Measurements from ENCODE around the gene RASGRF1. TPM values are rescaled to one million over a fixed set of nuclear protein-coding genes. Genes with fewer than 3 reads are reported as not detected.

The RASGRF1 gene
- total and polyA plus RNA-seq, 5 donors, result 0.05 to 0.12 TPM; not detected in 3

DNA sequence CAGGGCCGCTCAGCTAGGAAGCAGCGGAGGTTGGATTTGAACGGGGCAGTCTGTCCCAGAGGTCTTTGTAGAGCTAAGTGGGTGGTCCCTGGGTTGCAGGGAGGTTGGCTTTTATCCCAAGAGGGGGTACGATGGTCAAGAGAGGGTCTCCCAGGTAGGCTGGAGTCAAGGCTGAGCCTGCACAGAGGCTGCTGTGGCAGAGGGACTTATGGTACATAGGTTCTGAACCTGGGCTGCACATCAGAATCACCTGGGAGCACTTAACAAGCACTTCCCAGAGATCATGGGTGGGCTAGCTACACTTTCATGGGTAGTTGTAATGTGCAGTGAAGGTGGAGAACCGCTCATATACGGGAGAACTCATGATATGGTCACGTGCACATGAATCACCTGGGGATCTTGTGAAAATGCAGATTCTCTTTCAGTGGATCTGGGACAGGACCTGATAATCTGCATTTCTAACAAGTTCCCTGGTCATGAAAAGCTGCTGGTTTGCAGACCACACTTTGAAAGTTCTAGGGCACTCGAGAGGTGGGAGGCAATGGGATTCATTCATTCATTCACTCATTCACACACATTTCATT, 2.9 kb upstream of the RASGRF1 start:
- no peaks in the 10 kb centered on the region for H3K27me3 ChIP-seq (ENCODE audit: control insufficient read depth, insufficient read depth)
- ATAC-seq, result no peak
- no peak for DNase-seq
- H3K27ac ChIP-seq (ENCODE audit: low read length), result no peak overlapping the region
- H3K9me3 ChIP-seq (ENCODE audit: control insufficient read depth, low read length), result no peaks in the 10 kb centered on the region
- no peaks in the 10 kb centered on the region for H3K4me1 ChIP-seq (ENCODE audit: control insufficient read depth, insufficient read depth, low read length)
- H3K4me3 ChIP-seq (ENCODE audit: low read length), result no peak overlapping the region
- intact Hi-C loops (cut with DNase I), result no loop called here
- WGBS, result 60% methylated on average over 8 of the region's 8 CpGs

GRCh38 chr15:79092382-79092781, 1.8 kb upstream of the RASGRF1 start:
- ATAC-seq (no peak), DNase-seq (no peak)
- no peaks in the 10 kb centered on the region for H3K4me1 ChIP-seq (ENCODE audit: control insufficient read depth, insufficient read depth, low read length)
- no peak overlapping the region for H3K27ac ChIP-seq (ENCODE audit: low read length)
- intact Hi-C loops (cut with DNase I), result no loop called here
- H3K9me3 ChIP-seq (ENCODE audit: control insufficient read depth, low read length), result no peaks in the 10 kb centered on the region
- H3K4me3 ChIP-seq (ENCODE audit: low read length), result no peak overlapping the region
- peaks cover 1% of the 10 kb centered on the region for H3K27me3 ChIP-seq (ENCODE audit: control insufficient read depth, insufficient read depth)
- 69% methylated on average over 2 of the region's 2 CpGs for WGBS

- peak overlapping the region; percentile 30 for H3K4me3 ChIP-seq (ENCODE audit: low read length)
- no peaks in the 10 kb centered on the region for H3K9me3 ChIP-seq (ENCODE audit: control insufficient read depth, low read length)
- WGBS, result 1% methylated on average over 53 of the region's 53 CpGs
- ATAC-seq (no peak), DNase-seq (no peak)
- intact Hi-C loops (cut with DNase I), result no loop called here
- H3K4me1 ChIP-seq (ENCODE audit: control insufficient read depth, insufficient read depth, low read length), result no peaks in the 10 kb centered on the region
- H3K27ac ChIP-seq (ENCODE audit: low read length), result no peak overlapping the region
- peaks cover 2% of the 10 kb centered on the region for H3K27me3 ChIP-seq (ENCODE audit: control insufficient read depth, insufficient read depth)
Observed at GRCh38 chr15:79091204-79091867, 756 bp upstream of the RASGRF1 start.

DNA sequence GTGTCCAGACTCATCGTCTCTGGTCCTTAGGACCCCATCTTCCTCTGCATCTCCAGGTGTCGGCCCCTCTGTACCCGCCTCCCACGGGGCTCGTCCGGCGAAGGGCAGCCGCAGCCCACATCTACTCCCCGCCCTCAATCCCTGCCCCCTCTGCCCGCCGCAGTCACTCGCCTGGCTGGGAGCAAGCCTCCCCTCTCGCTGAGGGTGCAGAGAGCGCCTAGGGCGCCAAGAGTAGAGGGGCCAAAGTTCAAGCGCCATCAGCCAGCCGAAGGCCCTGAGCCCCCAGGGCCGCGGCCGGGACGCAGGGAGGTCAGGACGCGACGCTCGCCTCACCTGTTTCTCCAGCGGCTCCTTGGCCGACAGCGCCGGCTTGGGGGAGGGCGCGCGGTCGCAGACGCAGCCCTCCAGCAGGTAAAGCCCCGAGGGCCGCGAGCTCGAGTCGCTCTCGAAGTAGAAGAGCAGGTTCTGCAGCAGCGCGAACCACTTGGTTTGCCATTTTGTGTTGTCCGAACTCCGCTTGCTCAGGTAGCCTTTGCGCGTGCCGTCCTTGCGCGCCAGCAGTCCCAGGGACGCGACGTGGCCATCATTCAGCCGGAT, 592 bp downstream of the RASGRF1 start:
- 1% methylated on average over 53 of the region's 53 CpGs for WGBS
- Histone ChIP-seq H3K27ac (ENCODE audit: low read length) (no peak overlapping the region), H3K27me3 (ENCODE audit: control insufficient read depth, insufficient read depth) (peaks cover 2% of the 10 kb centered on the region)

GRCh38 chr15:79089331-79089889, 1.2 kb downstream of the RASGRF1 start:
- no peak overlapping the region for H3K27ac ChIP-seq (ENCODE audit: low read length)
- H3K4me3 ChIP-seq (ENCODE audit: low read length), result no peak overlapping the region
- intact Hi-C loops (cut with DNase I), result no loop called here
- H3K27me3 ChIP-seq (ENCODE audit: control insufficient read depth, insufficient read depth), result peaks cover 2% of the 10 kb centered on the region
- H3K9me3 ChIP-seq (ENCODE audit: control insufficient read depth, low read length), result no peaks in the 10 kb centered on the region
- WGBS, result 2% methylated on average over 46 of the region's 47 CpGs
- H3K4me1 ChIP-seq (ENCODE audit: control insufficient read depth, insufficient read depth, low read length), result no peaks in the 10 kb centered on the region
- DNase-seq (peak in 1 of 3 donors; percentile 28), ATAC-seq (no peak)

More for the DNA sequence above, 592 bp downstream of the RASGRF1 start:
- no peak for ATAC-seq
- intact Hi-C loops (cut with DNase I), result no loop called here
- peak in 1 of 3 donors; percentile 16 for DNase-seq
- peak overlapping the region; percentile 22 for H3K4me3 ChIP-seq (ENCODE audit: low read length)
- no peaks in the 10 kb centered on the region for H3K9me3 ChIP-seq (ENCODE audit: control insufficient read depth, low read length)
- H3K4me1 ChIP-seq (ENCODE audit: control insufficient read depth, insufficient read depth, low read length), result no peaks in the 10 kb centered on the region

DNA sequence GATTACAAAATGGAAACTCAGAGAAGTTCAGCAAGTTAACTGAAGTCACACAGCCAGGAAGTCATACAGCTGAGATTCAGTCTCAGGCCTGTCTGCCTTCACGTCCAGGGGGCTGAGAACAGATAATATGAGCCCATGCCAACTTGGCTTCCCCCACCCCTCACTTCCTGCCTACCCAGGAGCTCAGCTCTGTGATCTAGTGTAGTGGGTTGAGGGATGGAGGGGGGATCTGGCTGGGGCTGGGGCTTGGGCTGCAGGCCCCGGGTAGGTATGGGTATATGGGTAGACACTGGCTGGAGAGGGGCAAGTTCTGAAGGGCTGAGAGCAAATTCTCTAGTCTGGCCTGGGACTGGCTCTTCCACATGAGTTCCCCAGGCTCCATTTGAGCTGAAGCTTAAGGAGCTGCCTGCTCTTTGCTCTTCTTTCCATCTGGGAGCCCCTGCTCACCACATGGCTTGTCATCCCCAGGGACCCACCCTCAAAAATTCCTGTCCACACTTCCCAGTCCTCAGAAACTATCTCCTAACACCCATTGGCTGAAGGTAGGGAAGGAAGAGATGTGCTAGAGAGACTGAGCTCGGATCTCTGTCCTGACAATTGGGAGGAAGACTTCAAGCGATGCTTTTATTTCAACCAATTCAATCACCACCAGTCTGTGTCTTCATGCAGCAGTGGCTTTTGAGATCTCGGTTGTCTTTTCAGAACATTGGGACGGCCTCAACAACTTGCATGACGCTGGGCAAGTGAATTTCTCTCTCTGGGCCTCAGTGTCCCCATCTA, 2.0 kb downstream of the RASGRF1 start:
- ATAC-seq, result no peak
- 50% methylated on average over 7 of the region's 7 CpGs for WGBS
- no peak for DNase-seq
- H3K4me3 ChIP-seq (ENCODE audit: low read length), result no peak overlapping the region
- H3K4me1 ChIP-seq (ENCODE audit: control insufficient read depth, insufficient read depth, low read length), result no peaks in the 10 kb centered on the region
- no peak overlapping the region for H3K27ac ChIP-seq (ENCODE audit: low read length)
- intact Hi-C loops (cut with DNase I), result no loop called here
- H3K27me3 ChIP-seq (ENCODE audit: control insufficient read depth, insufficient read depth), result peaks cover 2% of the 10 kb centered on the region
- H3K9me3 ChIP-seq (ENCODE audit: control insufficient read depth, low read length), result no peaks in the 10 kb centered on the region

- H3K4me3 ChIP-seq (ENCODE audit: low read length), result no peak overlapping the region
- 65% methylated on average over 4 of the region's 4 CpGs for WGBS
- no peak for ATAC-seq
- no peaks in the 10 kb centered on the region for H3K4me1 ChIP-seq (ENCODE audit: control insufficient read depth, insufficient read depth, low read length)
- intact Hi-C loops (cut with DNase I), result no loop called here
- H3K27me3 ChIP-seq (ENCODE audit: control insufficient read depth, insufficient read depth), result peaks cover 2% of the 10 kb centered on the region
- DNase-seq, result no peak
- H3K9me3 ChIP-seq (ENCODE audit: control insufficient read depth, low read length), result no peaks in the 10 kb centered on the region
- H3K27ac ChIP-seq (ENCODE audit: low read length), result no peak overlapping the region
Observed at GRCh38 chr15:79086814-79087213, 3.8 kb downstream of the RASGRF1 start.

DNA sequence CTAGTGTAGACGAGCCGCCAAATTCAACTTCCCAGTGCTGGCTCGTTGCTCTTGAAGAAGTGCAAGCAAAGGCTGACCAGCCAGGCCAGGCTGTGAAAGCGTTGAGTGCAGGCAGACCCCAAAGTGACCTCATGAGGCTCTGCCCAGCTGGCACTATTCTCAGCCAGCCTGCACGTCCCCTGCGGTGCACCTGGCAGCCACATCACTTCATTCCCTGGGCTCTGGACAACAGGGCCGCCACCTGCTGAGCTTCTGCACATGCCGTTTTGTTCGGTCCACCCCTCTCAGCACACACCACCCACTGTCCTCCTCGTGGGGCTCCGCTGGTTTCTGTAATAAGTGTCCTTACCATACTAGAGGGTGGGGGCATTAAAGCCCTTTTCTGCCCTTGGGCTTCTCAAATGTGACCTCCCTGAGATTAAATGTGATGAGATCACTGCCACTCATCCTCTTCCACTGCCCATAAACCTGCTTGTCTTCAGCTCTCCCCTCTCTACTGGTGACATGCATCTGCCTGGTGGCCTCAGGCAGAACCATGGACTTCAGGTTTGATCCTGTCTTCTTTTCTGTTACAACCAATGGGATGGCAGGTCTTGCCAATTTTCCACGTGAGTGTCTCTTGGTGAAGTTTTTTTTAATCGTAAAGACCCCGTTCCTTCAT, 6.1 kb downstream of the RASGRF1 start:
- intact Hi-C loops (cut with DNase I), result no loop called here
- 62% methylated on average over 14 of the region's 14 CpGs for WGBS
- DNase-seq, result no peak
- Histone ChIP-seq H3K4me3 (ENCODE audit: low read length) (no peak overlapping the region), H3K27me3 (ENCODE audit: control insufficient read depth, insufficient read depth) (peaks cover 2% of the 10 kb centered on the region), H3K4me1 (ENCODE audit: control insufficient read depth, insufficient read depth, low read length) (no peaks in the 10 kb centered on the region), H3K27ac (ENCODE audit: low read length) (no peak overlapping the region), H3K9me3 (ENCODE audit: control insufficient read depth, low read length) (no peaks in the 10 kb centered on the region)
- no peak for ATAC-seq

DNA sequence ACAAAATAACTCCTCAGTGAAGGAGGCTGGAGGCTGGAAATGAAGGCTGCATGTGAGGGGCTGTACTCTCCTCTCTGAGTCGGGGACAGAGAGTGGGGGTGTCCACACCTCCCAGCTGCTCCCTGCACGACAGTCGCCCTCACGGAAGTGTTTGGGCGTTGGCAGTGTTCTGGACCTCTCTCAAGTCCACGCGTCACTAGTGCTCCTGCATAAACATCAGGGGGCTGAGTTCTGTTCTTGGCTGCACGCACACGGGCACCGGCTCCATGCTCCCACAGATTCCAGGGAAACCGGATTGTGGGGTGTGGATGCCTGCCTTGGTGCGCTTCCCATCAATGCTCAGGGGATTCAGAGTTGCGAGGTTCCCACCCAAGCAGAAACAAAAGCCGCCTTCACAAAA, 7.4 kb downstream of the RASGRF1 start:
- ATAC-seq, result no peak
- no peak overlapping the region for H3K27ac ChIP-seq (ENCODE audit: low read length)
- 65% methylated on average over 14 of the region's 14 CpGs for WGBS
- DNase-seq, result peak in 2 of 3 donors; percentile 38 to 72
- H3K4me1 ChIP-seq (ENCODE audit: control insufficient read depth, insufficient read depth, low read length), result no peaks in the 10 kb centered on the region
- no peaks in the 10 kb centered on the region for H3K9me3 ChIP-seq (ENCODE audit: control insufficient read depth, low read length)
- H3K27me3 ChIP-seq (ENCODE audit: control insufficient read depth, insufficient read depth), result peaks cover 2% of the 10 kb centered on the region
- intact Hi-C loops (cut with DNase I), result no loop called here
- H3K4me3 ChIP-seq (ENCODE audit: low read length), result no peak overlapping the region

DNA sequence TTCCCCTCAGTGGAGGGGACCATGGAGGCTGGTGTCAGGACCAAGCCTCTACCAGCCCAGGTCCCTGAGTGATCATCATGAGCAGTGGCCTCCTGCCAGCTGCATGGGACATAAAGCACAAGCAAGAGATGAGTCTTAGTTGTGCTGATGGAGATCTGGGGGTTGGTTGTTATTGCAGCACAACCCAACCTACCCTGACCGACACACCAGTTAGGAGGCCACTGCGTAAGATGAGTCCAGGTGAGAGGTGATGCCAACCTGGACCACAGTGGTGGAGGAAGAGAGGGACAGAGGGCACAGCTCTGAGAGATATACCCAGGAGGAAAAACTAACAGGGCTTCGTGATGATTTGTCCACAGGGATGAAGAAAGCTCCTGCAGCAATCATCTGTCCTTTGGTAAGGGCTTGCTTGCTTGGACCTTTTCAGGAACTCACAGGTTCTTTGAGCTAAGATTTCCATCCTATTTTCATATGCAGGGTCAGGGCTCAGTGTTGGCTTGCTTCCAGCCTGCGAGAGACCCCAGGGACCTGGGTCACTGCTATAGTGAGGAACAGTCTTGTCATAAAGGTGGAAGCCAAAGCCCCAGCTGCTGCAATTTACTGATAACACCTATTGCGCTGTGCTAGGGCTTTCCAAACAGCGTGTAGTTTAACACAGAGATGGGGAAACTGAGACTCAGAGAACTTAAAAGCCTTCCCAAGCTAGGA, 8.1 kb downstream of the RASGRF1 start:
- ATAC-seq (no peak), DNase-seq (no peak)
- Histone ChIP-seq H3K27ac (ENCODE audit: low read length) (no peak overlapping the region), H3K4me3 (ENCODE audit: low read length) (no peak overlapping the region), H3K27me3 (ENCODE audit: control insufficient read depth, insufficient read depth) (peaks cover 2% of the 10 kb centered on the region), H3K4me1 (ENCODE audit: control insufficient read depth, insufficient read depth, low read length) (no peaks in the 10 kb centered on the region), H3K9me3 (ENCODE audit: control insufficient read depth, low read length) (no peaks in the 10 kb centered on the region)
- intact Hi-C loops (cut with DNase I), result no loop called here
- 66% methylated on average over 6 of the region's 6 CpGs for WGBS

Measured in right cardiac atrium (tissue), 5 donors.